NCI-H1436 (cell line): ENCODE results near the gene SNAPC1.
A peak's percentile ranks its signal among the peaks of the same experiment; 100 is the strongest.
"Not testable (repeated sequence)": the region's sequence is repeated elsewhere in the genome, so short reads cannot be mapped to it uniquely, and the experiment has no call there.

Experiments
- DNase-seq: peaks from one replicate; lab custom pipeline; 2025; lab: John Stamatoyannopoulos, UW

SNAPC1 gene

GRCh38 chr14:61749867-61750266 lies 12.4 kb upstream of the SNAPC1 start:
- peak; percentile 25 for DNase-seq

DNA sequence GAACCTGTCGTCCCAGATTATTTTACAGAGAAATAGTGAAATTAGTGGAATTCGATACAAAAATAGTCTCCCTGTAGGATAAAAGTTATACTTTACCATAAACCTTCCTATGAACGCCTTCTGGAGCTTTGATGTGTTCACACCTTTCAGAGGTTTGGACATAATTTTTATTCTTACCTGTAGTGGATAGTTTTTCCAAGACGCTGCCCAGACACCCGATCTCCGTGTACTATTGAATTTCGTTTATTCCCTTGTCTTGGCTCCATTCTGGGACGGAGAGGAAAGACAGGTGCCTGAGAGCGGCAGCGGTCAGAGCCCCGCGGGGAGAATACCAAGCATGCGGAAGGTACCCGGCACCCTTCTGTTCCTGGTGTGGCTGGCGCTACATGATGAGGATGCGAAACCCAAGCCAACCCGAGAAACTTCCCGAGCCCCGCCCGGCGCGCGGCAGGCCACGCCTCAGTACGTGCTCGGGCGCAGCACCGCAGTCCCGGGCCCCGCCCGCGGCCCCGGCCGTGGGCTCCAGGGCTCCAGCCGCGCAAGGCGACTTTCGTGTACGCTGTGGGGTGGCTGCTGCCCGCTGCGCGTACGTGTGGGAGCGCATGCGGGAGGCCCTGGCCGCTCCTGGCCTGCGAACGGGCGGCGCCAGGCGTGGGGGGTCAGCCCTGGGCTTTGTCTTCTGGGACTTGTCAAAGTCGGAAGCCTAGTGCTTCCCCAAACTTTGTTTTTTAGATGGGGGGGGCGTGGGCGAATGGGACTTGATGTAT lies 11.3 kb upstream of the SNAPC1 start:
- DNase-seq, result no peak

- no peak for DNase-seq
Measured at GRCh38 chr14:61751475-61751989, 10.7 kb upstream of the SNAPC1 start.

DNA sequence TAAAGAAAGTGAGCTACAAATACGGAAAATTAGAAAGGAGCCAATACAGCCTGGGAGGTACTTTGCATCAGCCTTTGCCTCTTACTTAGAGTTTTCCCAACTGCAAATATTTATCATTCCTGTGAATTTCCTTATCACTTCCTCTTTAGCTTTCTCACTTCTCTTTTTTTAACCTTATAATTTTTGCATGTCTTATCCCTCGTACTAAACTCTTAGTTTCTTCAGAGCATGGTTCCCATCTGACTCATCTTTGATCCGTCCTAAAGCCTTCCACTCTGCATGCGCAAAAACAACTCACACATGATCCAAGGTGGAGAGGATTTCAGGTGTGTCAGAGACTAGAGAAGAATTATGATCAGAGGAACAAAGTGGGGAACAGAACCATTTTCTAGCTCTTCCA lies 9.6 kb upstream of the SNAPC1 start:
- no peak for DNase-seq

GRCh38 chr14:61753631-61754030 lies 8.6 kb upstream of the SNAPC1 start:
- DNase-seq, result no peak

DNA sequence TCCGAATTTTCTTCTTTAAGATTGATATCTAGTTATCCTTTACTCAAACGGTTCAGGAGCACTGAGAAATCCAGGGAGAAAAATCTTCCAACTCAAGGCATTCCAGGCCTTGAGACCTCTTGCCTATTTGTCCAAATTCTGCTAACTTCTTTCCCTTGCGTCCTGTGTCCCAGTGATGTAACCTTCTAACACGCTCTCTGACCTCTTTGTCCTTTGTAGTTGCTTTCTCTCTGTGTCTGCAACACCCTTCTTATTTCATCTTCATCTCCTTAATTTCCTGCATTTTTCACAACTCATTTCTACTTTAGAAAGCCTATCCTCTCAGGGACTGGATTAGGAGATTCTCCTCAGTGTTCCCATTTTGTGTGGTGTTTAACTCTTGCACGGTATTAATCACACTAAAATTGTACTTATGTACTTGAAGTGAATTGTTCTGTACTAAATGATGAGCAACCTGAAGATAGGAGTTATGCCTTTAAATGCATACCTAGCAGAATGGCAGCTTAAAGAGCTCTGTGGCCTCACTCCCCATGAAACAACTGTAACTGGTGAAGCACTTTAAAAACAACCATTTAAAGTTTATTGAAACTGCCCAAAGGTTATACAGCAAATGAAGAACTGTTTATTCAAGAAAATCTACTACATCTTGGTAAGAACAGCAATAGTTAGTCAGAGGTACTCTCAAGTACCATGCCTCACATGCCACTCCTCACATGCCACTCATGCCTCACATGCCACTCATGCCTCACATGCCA lies 7.4 kb upstream of the SNAPC1 start:
- DNase-seq, result no peak

DNA sequence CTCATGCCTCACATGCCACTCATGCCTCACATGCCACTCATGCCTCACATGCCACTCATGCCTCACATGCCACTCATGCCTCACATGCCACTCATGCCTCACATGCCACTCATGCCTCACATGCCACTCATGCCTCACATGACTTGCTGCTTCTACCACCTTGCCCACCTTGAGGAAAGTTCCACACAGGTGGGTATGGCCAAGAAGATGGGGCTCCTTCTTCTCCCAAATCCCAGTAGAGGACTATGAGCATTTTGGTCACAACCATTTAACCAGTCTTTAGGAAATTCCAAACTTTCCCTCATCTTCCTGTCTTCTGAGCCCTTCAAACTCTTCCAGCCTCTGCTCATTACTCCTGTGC lies 6.9 kb upstream of the SNAPC1 start:
- not testable (repeated sequence) for DNase-seq

GRCh38 chr14:61756135-61756534 lies 6.1 kb upstream of the SNAPC1 start:
- DNase-seq, result no peak

DNA sequence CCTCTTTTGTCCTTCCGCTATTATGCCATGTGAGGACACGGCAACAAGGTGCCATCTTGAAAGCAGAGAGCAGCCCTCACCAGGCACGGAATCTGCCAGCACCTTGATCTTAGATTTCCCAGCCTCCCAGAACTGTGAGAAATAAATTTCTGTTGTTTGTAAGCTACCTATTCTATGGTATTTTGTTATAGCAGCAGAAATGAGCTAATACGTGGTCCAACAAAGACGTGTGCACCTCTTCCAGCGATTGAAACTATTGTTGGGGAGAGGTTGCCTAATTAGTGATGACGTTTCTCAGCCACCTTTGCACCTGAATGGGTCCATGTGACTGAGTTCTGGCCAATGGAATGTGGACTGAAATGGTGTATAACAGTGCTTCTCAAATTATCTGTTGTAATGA lies 2.3 kb upstream of the SNAPC1 start:
- DNase-seq, result no peak

DNA sequence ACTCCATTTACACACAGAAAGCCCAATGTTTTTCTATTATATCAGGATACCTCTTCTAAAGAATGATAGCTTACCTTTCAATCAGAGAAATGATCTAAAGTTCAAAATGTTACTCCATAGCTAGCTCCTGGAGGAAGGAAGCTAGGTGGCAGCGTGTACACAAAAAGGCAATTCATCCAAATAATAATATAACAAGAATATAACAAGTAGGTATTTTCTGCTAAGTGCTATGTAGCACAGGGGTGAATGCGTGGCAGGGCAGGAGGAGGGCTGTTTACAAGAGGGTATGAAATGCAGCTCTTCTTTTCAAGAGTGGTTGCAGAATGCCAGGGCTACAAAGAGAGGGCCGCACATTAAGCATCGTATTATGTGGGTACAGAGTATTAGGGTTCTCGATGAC lies 663 bp upstream of the SNAPC1 start:
- DNase-seq, result no peak

- DNase-seq, result no peak
Measured at GRCh38 chr14:61764342-61765122, 2.3 kb downstream of the SNAPC1 start.

- no peak for DNase-seq
Measured at GRCh38 chr14:61765225-61765943, 3.2 kb downstream of the SNAPC1 start.

- no peak for DNase-seq
Measured at GRCh38 chr14:61766151-61766550, 3.9 kb downstream of the SNAPC1 start.

- no peak for DNase-seq
Measured at GRCh38 chr14:61768240-61768639, 6.0 kb downstream of the SNAPC1 start.

GRCh38 chr14:61769893-61770292 lies 7.7 kb downstream of the SNAPC1 start:
- no peak for DNase-seq

- DNase-seq, result no peak
Measured at GRCh38 chr14:61774861-61775260, 12.6 kb downstream of the SNAPC1 start.

DNA sequence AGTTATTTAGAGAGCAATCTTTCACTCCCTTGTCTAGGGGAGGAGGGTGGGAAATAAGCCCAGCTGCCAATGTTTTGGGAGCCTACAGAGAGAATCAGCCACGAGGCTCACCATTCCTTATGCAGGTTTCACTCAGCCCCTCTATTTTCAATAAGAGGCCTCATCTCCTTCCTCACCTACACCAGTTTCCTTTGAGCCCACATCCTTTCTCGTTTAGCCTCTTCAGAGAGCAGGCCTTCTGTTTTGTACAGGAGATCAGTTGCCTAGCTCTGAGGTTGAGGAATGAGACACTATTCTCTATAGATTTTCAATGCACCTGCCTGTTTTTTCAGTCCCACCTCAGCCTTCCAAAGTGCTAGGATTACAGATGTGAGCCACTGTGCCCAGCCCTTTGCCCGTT lies 17.9 kb downstream of the SNAPC1 start:
- DNase-seq, result no peak

DNA sequence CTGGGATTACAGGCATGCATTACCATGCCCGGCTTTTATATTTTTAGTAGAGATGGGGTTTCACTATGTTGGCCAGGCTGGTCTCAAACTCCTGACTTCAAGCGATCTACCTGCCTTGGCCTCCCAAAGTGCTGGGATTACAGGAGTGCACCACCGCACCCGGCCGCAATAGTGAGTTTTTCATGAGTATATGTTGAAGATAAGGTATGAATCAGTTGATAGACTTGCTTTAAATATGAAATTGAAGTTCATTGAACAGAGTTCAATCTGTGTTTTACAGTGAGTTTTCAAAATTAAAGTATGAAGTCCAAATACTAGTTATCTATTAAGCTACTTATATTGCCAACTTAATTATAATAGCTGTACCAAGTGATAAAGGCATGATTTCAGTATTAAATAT lies 35.1 kb downstream of the SNAPC1 start:
- DNase-seq, result no peak

DNA sequence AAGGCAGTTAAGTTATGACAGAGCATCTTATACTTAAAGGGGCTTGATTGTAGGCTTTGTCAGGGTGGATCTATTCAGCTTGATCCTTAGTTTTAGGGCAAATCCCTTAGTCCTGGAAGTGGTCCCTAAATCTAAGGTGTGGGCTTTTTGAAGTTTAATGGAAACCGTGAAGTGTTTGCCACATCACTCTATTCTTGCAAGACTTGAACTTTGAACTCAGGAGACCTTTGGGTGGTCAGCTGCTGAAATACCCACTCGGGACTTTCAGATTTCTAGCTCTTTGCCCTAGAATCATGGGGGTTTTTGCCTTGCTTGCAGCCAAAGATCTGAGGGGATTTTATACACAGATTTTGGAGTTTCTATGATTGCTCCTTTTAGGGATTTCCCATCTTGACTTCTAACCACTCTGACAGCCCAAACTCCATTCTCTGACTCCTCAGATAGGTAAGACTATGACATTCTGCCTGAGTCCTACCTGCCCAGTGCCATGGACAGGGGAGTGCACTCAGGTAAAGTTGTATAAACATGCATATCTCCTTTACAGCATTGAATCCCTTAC lies 39.9 kb downstream of the SNAPC1 start:
- DNase-seq, result no peak

GRCh38 chr14:61803755-61804154 lies 41.5 kb downstream of the SNAPC1 start:
- DNase-seq, result no peak

DNA sequence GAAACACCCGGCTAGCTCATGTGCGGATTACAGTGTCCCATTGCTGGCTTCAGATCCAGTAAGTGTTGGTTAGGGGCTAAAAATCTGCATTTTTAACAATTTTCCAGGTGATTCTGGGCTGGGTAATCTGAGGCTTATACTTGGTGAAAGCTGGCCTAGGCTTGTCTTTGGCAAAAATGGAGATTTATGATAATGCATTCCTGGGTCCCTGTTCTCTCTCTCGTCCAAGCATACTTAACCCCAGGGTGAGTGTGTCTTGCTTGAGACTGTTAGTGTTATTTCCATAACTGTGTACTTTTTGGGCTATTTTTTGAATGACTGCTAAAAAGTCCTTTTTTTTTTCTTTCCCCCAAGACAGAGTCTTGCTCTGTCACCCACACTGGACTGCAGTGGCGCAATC lies 43.2 kb downstream of the SNAPC1 start:
- DNase-seq, result no peak

GRCh38 chr14:61811882-61812346 lies 49.7 kb downstream of the SNAPC1 start:
- no peak for DNase-seq
